Measurements from ENCODE around the gene FHIT. TPM values are rescaled to one million over a fixed set of nuclear protein-coding genes. Genes with fewer than 3 reads are reported as not detected.

Gene FHIT
- total RNA-seq, 1 donor from 2014 or later: 21.5 TPM

DNA sequence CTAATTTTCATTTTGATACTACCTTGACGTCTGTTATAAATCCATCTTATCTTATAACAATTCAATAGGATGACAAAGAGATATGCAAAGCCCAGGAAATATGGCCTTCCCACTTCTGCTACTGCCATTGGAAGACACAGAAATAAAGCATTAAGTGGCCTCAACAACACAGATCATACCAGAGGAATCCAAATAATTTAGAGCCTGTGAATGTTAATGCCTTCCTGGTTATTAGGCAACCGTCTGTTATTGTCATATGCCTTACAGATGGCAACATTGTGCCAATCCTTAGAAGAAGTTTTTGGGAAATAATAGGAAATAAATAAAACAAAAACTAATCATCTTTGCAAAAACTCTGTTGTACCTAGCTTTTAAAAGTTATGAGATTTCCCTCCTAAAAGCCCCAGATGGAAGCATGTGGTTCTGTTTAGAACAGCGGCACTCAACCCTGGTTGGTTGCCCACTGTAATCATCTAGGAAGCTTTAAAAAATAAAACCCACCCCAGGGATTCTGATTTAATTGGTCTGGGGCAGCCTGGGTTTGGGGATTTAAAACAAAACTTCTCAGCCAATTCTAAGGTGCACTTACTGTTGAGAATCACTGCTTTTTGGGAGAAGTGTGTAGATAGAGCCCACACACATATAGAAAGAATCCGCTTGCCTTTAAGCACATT lies 1496.7 kb downstream of the FHIT start:
- DNase-seq (no peak), ATAC-seq (ENCODE audit: poor library complexity) (no peak)
- intact Hi-C loops (cut with DNase I): no loop called here

DNA sequence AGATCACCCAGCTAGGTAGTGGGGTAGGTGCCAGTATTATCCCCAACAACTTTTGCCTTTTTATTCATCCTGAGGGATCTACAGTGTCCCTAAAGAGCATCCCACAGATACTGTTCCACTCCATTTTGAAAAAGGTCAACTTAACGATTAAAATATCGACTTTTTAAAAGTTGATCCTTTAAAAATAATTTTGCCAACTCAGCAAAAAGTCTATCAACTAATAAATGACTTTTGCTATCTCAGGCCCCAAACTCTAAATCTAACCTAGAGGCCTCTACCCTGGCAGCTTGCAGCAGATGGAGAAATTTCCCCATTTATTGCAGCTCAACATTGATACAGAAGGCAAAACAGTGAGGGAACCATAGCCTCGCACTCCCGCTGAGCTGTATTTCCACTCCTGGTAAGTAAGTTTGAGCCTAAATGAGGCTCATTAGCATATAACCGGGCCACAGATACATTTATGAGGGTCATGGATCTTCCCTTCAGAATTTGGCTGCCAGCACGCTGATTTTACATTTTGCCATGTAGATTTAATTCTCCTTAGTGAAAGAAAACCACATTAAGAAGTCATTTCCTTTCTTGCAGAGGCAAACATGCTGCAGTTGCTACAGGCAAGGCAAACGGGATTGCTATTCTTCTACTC lies 1497.3 kb downstream of the FHIT start:
- intact Hi-C loops (cut with DNase I): no loop called here
- DNase-seq (no peak), ATAC-seq (ENCODE audit: poor library complexity) (no peak)

DNA sequence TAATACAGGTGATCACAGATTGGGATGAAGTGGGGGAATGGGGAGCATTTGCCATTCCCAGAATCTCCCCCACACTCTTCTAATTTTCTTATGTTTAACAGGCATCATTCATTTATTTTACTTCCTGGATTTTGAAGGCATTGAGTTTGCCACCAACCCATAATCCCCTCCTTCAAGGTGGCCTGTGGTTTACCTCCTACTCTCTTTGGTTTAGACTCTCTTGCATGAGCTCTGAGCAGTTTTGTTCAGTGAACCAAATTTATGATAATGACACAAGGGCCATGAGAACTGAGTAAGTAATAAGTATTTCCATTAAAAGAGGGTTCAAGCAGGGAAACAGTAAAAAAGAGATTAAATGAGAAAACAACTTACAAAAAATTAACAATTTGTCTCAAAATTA lies 1498.3 kb downstream of the FHIT start:
- DNase-seq: no peak
- intact Hi-C loops (cut with DNase I): no loop called here
- ATAC-seq (ENCODE audit: poor library complexity): no peak

DNA sequence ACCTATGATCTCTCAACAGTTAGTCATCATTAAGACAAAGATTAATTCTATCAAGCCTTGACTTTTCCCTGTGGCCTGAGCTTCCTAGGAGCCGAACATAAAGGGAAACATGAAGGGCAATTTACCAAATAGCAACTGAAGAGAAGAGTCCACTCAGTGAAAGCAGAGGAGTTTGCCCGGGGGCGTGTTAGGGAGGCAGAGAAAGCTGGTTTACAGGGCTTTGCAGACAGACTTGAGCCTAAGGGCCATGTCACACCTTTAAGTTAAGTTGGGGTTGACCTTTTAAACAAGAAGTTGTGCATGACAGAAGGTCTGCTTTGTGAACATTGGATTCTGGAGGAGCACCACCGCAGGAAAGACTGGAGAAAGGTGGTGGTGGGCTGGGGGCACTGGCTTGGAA lies 1499.6 kb downstream of the FHIT start:
- ATAC-seq (ENCODE audit: poor library complexity) (no peak), DNase-seq (no peak)
- intact Hi-C loops (cut with DNase I): no loop called here

DNA sequence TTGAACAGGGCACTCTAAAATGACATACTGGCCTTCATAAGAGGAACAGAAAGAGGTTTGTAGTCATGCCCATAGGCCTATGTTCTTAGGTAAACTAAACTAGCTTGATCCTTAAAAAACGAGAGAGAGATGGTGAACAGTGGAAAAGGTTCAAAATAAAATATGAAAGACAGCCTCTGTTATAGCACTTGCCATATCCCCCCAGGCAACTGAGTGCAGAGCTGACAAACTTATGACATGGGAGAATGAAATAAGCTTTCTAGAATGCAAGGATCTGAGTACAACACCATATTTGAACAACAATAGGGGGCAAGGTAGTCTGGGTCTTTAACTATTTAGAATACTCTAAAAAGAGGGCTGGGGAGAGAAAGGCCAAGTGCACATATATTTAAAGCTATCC lies 1500.9 kb downstream of the FHIT start:
- ATAC-seq (ENCODE audit: poor library complexity) (no peak), DNase-seq (no peak)
- intact Hi-C loops (cut with DNase I): no loop called here

DNA sequence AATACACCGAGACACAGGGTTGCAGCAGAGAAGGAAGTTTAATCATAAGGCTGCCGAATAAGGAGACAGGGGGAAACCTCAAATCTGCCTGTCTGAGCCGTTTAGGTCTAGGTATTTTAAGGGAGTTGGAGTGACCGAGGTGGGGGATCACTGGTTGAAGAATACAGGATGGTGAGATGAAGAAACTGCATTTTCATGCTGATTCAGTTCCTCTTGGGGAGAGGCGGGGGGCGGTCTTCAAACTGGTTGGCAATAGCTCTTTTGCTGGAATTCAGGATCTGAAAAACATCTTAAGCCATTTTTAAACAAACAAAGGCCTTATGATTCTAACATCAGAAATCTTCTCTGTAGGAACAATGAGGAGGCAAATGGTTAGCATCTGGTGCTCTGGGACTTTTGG lies 1502.0 kb downstream of the FHIT start:
- intact Hi-C loops (cut with DNase I): loop anchor here (5.0 kb wide), 1 partner anchor 38 kb away; no protein-coding TSS in a partner anchor
- no peak for DNase-seq
- no peak for ATAC-seq (ENCODE audit: poor library complexity)

DNA sequence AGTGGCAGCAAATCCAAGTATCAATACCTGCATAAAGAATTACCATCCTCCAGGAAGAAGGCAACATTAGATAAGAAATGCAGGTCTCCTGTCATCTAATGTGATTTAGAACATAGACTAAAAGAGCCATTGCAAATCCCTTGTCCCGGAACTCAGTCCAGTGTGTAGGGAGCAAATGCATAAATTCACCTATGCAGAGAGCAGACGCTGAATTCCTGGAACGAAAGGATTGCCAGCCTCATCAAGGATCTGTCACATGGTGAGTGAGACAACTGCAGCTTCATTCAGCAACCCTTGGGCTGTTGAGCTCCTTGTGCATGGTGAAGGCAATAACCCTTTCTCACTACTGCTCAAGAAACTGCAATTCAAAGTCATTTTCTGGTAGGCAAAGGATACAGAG lies 1504.7 kb downstream of the FHIT start:
- ATAC-seq (ENCODE audit: poor library complexity): no peak
- intact Hi-C loops (cut with DNase I): loop anchor here (5.0 kb wide), 1 partner anchor 41 kb away; no protein-coding TSS in a partner anchor

DNA sequence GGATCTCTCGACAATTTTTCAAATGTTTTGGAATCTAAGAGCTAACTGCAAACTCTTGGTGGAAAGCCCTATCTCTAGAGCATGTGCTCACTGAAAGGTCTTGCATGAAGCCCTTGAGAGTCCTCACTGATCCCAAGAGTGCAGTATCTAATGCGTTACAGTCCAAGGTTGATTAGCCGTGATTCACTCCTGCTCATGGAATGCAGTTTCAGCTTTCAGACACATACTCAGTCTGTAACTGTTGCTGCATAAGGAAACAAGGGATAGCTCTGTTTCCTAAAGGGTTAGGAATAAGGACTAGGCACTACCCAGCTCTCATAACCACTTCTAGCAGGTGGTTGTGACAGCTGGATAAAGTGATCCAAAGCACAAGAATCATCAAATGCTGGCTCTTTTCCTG lies 1514.0 kb downstream of the FHIT start:
- ATAC-seq (ENCODE audit: poor library complexity) (peak; percentile 48), DNase-seq (no peak)
- intact Hi-C loops (cut with DNase I): no loop called here

More for the DNA sequence above, 1504.7 kb downstream of the FHIT start:
- no peak for DNase-seq

DNA sequence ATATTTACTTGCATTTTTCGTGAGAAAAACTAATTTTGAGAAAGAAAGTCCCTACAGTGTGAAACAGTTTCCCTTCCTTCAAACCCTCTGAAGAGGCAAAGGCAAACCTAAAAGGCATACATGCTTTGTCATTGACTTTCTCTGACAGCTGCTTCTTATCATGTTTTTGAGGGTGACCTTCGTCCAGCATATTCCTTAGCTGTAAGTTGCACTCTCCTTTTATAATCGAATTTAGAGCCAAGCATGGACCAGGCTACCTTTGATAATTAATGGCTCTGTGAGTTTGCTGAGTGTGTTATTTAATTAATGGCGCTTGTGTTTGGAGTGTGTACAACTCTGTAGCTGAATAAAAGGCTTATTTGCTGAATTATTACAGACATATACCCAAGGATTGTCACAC lies 1517.2 kb downstream of the FHIT start:
- intact Hi-C loops (cut with DNase I): no loop called here
- ATAC-seq (ENCODE audit: poor library complexity) (no peak), DNase-seq (no peak)

DNA sequence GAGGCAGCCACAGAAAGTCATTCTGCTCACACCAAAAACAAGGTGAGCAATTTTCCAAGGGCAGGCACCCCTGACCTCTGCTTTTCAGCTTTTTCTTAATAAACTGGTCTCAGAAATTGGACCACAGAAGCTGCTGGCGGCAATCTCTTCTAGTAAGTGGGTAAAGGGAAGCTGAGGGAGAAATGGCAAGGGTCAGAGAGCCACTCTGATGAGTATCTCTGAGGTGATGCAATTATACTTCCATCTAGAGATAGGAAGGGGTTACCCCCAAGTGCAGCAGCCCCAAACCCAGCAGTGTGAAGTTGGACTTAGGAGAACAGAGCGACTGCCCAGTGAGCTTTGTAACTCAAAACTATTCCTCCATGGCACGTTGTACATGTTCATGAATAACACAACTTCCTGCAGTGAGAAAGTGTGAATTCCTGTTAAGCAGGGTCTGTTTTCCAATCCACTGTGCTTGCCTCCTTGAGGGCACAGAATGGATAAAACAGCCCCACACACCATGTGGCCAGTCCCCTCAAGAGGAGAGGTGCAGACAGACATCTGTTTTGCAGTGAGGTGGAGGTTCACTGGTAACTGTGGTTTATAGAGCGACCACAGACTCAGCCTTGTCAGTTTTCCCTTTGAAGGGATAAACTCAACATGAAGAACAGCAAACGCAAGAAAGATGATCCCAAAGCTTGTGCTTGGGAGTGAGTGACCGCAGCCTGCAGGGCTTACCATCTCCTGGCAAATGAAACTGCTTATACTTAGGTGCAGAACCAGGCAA lies 1518.0 kb downstream of the FHIT start:
- ATAC-seq (ENCODE audit: poor library complexity): no peak
- intact Hi-C loops (cut with DNase I): no loop called here

DNA sequence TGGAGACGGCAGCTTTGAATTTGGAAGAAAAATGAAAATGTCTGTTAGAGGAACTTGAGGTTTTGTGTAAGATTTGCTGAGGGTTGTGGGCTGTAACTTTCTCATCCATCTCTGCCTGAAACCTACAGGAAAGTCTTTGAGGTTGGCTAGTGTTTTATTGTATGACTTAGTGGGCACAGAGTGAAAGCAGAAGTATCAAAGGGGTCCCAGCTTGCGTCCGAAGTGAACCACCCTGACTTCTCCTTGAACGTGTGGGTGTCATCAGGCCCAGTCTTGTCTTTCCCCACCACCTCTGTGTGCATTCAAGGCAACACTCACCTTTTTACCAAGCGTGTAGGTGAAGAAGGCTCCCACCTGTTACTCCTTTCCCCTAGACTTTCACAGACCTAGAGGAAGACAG lies 1519.3 kb downstream of the FHIT start:
- ATAC-seq (ENCODE audit: poor library complexity) (no peak), DNase-seq (no peak)
- intact Hi-C loops (cut with DNase I): no loop called here

More for the DNA sequence above, 1518.0 kb downstream of the FHIT start:
- DNase-seq: no peak

DNA sequence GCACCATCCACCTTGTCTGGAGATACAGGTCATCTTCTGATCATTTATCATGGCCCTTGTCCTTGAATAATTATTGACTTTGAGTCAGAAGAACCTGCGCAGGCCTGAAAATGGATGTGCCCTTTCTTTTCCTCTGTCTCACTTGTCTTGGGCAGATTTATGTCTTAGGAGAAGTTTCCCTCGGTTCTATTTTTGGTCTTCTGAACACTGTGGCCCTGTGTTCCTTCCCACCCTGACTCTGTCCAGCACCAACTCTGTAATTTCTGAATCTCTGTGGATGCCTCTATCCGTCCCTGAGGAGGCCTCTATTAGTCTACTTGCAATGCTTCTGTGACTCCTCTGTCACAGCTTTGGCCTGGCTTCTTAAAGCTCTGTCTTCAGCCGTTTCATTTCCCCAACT lies 1520.7 kb downstream of the FHIT start:
- intact Hi-C loops (cut with DNase I): no loop called here
- ATAC-seq (ENCODE audit: poor library complexity): no peak
- DNase-seq: no peak

DNA sequence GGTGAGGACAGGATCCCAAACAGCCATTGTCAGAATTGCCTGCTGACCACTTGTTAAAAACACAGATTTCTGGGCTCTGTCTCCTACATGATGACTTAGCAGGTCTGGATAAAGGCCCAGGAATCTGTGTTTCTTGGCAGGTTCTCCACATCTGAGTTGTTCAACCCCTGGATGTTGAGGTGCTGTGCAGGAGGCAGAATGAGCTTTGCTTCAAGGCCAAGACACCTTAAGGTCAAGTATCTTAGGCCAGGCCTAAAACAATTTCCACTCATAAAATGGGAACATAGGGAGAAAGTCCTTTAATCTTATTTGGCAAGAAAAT lies 1522.7 kb downstream of the FHIT start:
- no peak for ATAC-seq (ENCODE audit: poor library complexity)
- DNase-seq: no peak
- intact Hi-C loops (cut with DNase I): no loop called here

DNA sequence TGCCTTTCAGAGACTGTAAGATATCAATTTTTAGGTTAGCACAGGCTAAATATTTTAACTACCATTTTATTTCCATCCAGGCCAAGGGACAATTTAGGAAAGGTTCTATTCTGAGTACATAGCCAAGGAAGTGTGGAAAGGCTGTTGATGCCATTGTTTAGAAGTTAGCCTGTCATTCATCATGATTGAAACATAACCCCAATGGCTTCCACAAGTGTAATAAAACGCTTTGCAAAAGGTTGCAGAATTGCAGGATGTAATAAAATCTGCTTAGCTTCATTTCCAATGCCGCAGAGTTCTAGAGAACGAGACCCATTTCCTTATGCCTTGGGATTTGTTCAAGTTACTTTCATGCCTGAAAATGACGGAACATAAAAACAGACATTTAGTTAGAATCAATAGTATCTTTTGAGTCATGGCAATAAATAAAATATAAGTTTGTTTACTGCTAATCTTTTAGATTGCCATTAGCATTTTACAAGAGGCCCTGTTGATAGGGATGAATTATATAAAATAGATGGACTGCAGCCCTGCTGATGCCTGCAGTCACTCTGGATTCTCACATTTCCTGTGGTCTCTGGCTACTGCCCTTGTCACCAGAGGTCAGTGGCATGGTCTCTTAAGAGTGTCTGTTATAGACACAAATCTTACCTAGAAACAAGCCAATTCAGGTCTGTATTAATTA lies 1523.2 kb downstream of the FHIT start:
- no peak for ATAC-seq (ENCODE audit: poor library complexity)
- no peak for DNase-seq
- intact Hi-C loops (cut with DNase I): no loop called here

DNA sequence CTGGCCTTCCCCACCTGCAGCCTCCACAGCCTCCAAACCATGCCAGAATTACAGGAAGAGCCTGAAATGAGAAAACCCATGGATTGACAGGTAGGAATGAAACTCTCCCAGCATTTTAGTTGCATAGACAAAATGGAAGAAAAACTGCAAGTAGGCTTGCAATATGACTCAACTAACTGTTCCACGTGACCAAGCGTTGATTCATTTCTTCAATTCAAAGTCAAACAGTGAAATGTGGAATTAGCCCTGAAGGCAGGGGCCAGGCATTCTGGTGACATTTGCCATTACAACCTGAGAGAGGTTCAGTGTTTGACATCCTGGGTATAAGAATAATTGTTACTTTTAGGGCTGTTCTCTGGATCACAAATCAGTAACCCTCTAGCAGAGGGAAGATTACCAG lies 1525.0 kb downstream of the FHIT start:
- no peak for DNase-seq
- ATAC-seq (ENCODE audit: poor library complexity): no peak

DNA sequence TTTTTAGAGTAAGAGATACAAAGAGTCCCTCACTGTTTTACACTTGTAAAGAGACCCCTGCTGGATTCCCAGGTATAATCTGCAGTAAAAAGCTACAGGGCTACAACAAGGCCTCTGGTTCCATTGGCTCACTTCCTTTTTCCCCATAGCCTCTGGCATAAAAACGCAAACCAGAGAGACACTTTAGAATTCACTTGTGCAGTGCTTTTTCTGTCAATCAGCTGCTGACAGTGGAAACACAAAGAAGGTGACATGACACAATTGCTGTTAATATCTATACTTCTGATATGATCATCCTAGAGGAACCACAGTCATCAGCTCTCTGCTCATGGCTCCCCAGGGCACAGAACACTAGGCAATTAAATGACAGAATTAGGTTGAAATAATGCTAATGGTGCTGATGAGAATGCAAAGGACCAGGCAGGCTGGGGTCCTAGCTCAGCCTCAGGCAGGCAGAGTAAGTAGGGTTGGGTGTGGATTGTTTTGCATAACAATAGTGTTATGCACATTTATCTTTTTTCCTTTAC lies 1533.5 kb downstream of the FHIT start:
- no peak for ATAC-seq (ENCODE audit: poor library complexity)
- DNase-seq: no peak
- intact Hi-C loops (cut with DNase I): no loop called here

More for the DNA sequence above, 1525.0 kb downstream of the FHIT start:
- intact Hi-C loops (cut with DNase I): no loop called here

DNA sequence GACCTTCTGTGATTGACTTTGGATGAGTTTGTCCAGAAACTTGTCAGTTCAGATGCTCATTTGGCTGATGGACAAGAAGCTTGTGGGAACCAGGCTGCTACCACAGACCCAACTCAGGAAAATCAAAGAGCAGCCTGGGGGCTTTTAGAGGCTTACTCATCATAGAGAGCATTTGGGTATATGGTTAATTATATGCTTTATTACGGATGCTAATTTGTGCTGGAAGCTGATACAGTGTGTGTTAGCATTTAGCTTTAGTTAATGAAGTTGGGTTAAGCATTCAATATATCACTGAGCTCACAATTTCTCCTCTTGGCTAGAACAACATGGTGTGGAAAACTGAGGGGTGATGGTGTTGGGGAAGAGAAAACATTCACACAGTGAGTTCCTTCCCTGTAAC lies 1537.2 kb downstream of the FHIT start:
- intact Hi-C loops (cut with DNase I): no loop called here
- no peak for DNase-seq
- no peak for ATAC-seq (ENCODE audit: poor library complexity)

DNA sequence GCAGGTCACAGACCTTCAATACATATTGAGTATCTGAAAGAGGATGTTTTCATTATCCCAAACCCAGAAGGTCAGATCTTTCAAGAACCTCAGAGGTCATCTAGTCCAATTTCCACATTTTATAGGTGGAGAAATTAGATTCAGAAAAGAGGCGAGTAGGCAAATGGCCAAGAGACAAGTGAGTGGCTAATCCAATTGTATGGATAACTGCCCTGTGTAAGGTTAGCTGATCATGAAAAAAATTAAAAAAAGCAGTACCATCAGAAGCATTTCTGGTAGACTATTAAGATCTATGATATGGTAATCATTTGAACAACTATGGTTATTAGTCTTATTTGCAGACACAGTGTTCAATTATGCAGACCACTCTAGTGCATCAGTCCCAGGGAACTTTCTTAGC lies 1540.7 kb downstream of the FHIT start:
- intact Hi-C loops (cut with DNase I): no loop called here
- DNase-seq (no peak), ATAC-seq (ENCODE audit: poor library complexity) (no peak)
